ENCODE data around the gene PCGF1. TPM values are rescaled to one million over a fixed set of nuclear protein-coding genes. Genes with fewer than 3 reads are reported as not detected.

The PCGF1 gene
- total and polyA plus RNA-seq, 2 of the 13 experiments (the other 11 are each of a cell fraction or from before 2014, with no cell fraction given), result 20.4 to 22.6 TPM

DNA sequence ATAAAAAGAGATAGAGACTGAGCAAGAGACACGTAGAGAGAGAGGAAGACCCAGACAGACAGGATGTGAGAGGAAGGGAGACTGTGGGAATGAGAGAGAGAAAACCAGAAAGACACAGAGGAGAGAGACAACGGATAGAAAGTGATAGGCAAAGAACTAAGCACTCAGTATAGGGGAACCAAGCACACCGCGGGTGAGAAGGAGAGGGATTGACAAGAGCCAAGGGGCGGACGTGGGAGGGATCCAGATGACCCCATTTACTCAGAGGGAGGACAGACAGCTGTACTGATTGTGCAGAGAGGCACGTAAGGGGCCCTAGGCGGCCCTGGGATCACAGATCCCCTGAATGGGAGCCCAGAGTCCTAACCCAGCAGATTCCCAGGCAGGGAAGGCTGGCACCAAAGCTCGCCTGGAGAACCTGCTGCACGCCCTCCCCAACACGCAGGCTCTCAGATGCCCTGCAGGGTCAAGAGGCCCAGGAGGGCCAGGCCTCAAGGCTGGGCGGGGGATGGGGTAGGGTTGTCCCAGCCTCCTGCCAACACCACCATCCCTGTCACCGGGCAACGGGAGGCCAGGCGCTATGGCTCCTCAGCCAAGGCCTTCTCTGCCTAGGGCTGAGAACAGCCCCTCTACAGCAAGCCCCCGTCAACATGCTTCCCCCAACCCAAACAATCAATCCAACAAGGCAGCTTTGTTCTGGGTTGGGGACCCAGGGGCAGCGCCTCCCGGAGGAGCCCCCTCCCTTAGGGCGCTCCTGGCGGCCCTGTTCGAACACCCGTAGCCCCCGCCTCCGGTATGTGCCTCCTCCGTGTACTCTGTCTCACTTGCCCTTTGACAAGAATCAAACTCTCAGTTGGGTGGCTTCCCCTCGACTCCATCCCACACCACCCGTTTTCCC is 45.7 kb upstream of the PCGF1 start (continued):
- TF ChIP-seq HNRNPH1 (optimal IDR thresholded peaks at IDR 0.05; ENCODE audit: low read depth, low read length) (no peak), ZNF30 (CRISPR knock-in tag; IDR thresholded peaks at IDR 0.05) (0 out of 2 replicates have a peak, but pooled peaks have one; percentile 20), KDM3A (CRISPR knock-in tag; IDR thresholded peaks at IDR 0.05; ENCODE audit: low read depth) (no peak), PTBP1 (IDR thresholded peaks at IDR 0.05; ENCODE audit: low read depth, low read length, poor library complexity, severe bottlenecking) (no peak), CENPT (CRISPR knock-in tag; IDR thresholded peaks at IDR 0.05; ENCODE audit: low read depth) (no peak), ZNF746 (CRISPR knock-in tag; IDR thresholded peaks at IDR 0.05) (no peak), ELF1 (CRISPR knock-in tag; IDR thresholded peaks at IDR 0.05) (no peak), PHF21A (CRISPR knock-in tag; IDR thresholded peaks at IDR 0.05) (peak; percentile 43; the same call in 1 of the 2 replicates), MIXL1 (CRISPR knock-in tag; IDR thresholded peaks at IDR 0.05) (no peak), HDAC1 (CRISPR knock-in tag; IDR thresholded peaks at IDR 0.05) (peak; percentile 45; the same call in 1 of the 2 replicates), MBD4 (IDR thresholded peaks at IDR 0.05; ENCODE audit: borderline replicate concordance, low read length) (no peak), PAF1 (CRISPR knock-in tag; IDR thresholded peaks at IDR 0.05) (no peak), EP300 (IDR thresholded peaks at IDR 0.05; ENCODE audit: low read depth in 2 of 2, low read length in 2 of 2) (no peak), EP300 (CRISPR knock-in tag; IDR thresholded peaks at IDR 0.05; ENCODE audit: borderline replicate concordance) (no peak), ZMYM3 (CRISPR knock-in tag; IDR thresholded peaks at IDR 0.05) (no peak), SUZ12 (IDR thresholded peaks at IDR 0.05; ENCODE audit: low read depth, low read length) (no peak), PHF20 (CRISPR knock-in tag; IDR thresholded peaks at IDR 0.05) (no peak; the same call in 1 of the 2 replicates), ZNF75D (CRISPR knock-in tag; IDR thresholded peaks at IDR 0.05; ENCODE audit: borderline replicate concordance) (no peak), BRCA1 (CRISPR knock-in tag; IDR thresholded peaks at IDR 0.05) (no peak), ZNF879 (CRISPR knock-in tag; IDR thresholded peaks at IDR 0.05) (no peak), ZMYM2 (CRISPR knock-in tag; IDR thresholded peaks at IDR 0.05) (no peak), ZNF232 (CRISPR knock-in tag; IDR thresholded peaks at IDR 0.05; ENCODE audit: borderline replicate concordance) (0 out of 2 replicates have a peak, but pooled peaks have one; percentile 29)
- TF ChIP-seq, protein P1, sequence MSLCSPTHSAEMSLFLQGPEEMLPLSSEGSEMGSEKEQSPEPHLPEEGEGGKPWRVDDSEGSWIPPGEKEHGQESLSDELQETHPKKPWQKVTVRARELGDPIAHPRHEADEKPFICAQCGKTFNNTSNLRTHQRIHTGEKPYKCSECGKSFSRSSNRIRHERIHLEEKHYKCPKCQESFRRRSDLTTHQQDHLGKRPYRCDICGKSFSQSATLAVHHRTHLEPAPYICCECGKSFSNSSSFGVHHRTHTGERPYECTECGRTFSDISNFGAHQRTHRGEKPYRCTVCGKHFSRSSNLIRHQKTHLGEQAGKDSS (CRISPR knock-in tag; IDR thresholded peaks at IDR 0.05; ENCODE audit: borderline replicate concordance, low read depth), result no peak
- TF ChIP-seq, protein P2, sequence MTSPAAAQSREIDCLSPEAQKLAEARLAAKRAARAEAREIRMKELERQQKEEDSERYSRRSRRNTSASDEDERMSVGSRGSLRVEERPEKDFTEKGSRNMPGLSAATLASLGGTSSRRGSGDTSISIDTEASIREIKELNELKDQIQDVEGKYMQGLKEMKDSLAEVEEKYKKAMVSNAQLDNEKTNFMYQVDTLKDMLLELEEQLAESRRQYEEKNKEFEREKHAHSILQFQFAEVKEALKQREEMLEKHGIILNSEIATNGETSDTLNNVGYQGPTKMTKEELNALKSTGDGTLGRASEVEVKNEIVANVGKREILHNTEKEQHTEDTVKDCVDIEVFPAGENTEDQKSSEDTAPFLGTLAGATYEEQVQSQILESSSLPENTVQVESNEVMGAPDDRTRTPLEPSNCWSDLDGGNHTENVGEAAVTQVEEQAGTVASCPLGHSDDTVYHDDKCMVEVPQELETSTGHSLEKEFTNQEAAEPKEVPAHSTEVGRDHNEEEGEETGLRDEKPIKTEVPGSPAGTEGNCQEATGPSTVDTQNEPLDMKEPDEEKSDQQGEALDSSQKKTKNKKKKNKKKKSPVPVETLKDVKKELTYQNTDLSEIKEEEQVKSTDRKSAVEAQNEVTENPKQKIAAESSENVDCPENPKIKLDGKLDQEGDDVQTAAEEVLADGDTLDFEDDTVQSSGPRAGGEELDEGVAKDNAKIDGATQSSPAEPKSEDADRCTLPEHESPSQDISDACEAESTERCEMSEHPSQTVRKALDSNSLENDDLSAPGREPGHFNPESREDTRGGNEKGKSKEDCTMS (CRISPR knock-in tag; conservative IDR thresholded peaks at IDR 0.05), result no peak
- TF ChIP-seq, protein P3, sequence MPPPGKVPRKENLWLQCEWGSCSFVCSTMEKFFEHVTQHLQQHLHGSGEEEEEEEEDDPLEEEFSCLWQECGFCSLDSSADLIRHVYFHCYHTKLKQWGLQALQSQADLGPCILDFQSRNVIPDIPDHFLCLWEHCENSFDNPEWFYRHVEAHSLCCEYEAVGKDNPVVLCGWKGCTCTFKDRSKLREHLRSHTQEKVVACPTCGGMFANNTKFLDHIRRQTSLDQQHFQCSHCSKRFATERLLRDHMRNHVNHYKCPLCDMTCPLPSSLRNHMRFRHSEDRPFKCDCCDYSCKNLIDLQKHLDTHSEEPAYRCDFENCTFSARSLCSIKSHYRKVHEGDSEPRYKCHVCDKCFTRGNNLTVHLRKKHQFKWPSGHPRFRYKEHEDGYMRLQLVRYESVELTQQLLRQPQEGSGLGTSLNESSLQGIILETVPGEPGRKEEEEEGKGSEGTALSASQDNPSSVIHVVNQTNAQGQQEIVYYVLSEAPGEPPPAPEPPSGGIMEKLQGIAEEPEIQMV (CRISPR knock-in tag; IDR thresholded peaks at IDR 0.05; ENCODE audit: low read depth), result peak; percentile 15; the same call in 1 of the 2 replicates
